ENCODE measurements around the gene TM4SF4. TPM values are rescaled to one million over a fixed set of nuclear protein-coding genes. Genes with fewer than 3 reads are reported as not detected.
A peak's percentile ranks its signal among the peaks of the same experiment; 100 is the strongest.

The TM4SF4 gene
- total RNA-seq, 1 experiment from 2014 or later, result not detected

DNA sequence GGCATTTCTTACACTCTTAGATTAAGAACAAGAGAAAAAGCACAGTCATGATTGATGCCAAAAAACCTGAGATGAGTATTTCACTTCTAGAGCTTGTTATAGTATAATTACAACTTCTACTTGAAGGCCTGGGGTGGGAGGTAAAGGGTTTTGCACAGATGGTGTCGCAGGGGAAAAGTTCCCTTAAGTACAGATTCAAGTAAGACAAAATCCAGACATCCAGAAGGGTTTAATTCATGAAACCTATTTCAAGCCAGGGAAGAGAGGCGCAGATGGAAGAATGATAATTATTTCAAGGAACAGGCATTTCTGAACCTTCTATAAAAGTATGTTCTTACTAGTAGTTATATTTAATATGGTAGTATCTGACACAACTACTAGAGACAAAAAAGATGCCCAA is 70.6 kb downstream of the TM4SF4 start:
- Histone ChIP-seq H3K27me3 (replicated peaks) (no peaks in the 10 kb centered on the region), H3K4me1 (replicated peaks) (peaks cover 59% of the 10 kb centered on the region), H3K4me3 (no peak overlapping the region), H3K27ac (no peak overlapping the region), H3K9me3 (replicated peaks) (no peaks in the 10 kb centered on the region), H3K36me3 (peaks cover 18% of the 10 kb centered on the region)
- DNase-seq (ENCODE audit: low read depth in 1 of 2, low spot score in 2 of 2), result no peak

DNA sequence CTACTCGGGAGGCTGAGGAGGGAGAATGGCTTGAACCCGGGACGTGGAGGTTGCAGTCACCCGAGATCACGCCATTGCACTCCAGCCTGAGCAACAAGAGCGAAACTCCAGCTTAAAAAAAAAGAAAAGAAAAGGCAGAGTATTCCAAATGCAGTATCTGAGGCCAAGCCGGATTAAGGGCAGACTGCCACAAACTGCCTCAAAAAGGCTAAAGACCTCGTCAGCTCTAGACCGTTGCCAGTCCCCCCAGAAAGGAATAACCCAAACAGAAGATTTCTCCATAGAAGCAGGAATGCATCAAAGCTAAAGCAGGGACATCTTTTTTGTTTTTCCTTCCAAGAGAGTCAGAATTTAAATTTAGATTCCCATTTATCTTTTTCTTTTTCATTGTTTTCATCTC is 72.9 kb downstream of the TM4SF4 start:
- no peak for DNase-seq (ENCODE audit: low read depth in 1 of 2, low spot score in 2 of 2)
- peak overlapping the region; percentile 70 for H3K27ac ChIP-seq

DNA sequence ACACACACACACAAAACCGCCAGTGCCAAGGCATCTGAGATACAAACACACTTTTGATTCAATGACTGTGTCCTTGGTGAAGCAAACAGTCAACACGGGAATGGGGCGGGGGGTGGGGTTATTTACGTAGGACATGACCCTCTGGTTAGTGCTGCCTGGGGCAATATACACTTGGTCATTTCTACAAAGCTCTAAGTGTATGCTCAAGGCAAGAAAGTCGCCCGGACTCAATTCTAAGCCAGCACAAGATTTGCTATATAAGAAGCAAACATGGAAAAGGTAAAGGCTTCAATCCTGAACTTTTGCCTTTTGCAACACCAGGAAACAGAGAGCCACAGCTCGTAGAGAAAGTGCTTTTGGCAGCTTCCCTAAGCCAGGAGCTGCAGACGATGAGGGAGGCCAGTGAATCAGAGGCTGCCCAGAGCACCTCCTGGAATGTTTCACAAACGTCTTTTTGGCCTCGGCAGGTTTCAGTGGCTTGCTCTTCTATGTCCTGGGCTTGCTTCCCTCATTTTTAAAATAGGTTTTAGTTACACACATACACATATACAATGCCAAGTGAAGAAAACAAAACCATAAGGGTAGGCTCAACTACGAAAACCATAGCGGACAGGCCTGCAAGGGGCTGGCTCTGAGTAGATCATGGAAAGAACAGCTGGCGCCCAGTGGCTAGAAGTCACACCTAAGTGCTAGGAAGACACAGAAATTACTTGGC is 73.6 kb downstream of the TM4SF4 start:
- no peaks in the 10 kb centered on the region for H3K27me3 ChIP-seq (replicated peaks)
- no peaks in the 10 kb centered on the region for H3K9me3 ChIP-seq (replicated peaks)
- H3K27ac ChIP-seq, result peak overlapping the region; percentile 70
- H3K4me3 ChIP-seq, result no peak overlapping the region
- H3K36me3 ChIP-seq, result peaks cover 16% of the 10 kb centered on the region
- DNase-seq (ENCODE audit: low read depth in 1 of 2, low spot score in 2 of 2), result peak; percentile 56 to 75
- peaks cover 37% of the 10 kb centered on the region for H3K4me1 ChIP-seq (replicated peaks)

More for the DNA sequence above, 72.9 kb downstream of the TM4SF4 start:
- Histone ChIP-seq H3K27me3 (replicated peaks) (no peaks in the 10 kb centered on the region), H3K36me3 (peaks cover 12% of the 10 kb centered on the region), H3K9me3 (replicated peaks) (no peaks in the 10 kb centered on the region), H3K4me1 (replicated peaks) (peaks cover 37% of the 10 kb centered on the region), H3K4me3 (no peak overlapping the region)

DNA sequence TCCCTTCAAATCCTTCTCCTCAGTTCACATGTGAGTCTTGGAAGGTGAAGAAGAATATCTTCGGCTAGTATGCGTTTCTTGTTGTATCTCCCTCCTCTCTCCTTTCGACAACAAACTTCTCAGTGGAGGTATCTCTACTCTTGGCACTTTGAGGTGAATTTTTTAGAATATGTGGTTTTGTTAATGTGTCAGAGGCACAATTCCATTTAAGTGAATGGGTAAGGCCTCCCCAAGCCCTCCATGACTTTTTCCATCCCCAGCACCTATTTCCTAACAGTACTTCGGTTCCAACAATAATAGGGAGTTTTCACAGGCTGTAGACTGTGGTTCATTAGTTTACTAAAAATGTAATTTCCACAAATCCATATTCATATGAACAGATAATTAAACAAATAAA is 74.2 kb downstream of the TM4SF4 start:
- H3K4me3 ChIP-seq, result no peak overlapping the region
- peaks cover 16% of the 10 kb centered on the region for H3K36me3 ChIP-seq
- no peaks in the 10 kb centered on the region for H3K27me3 ChIP-seq (replicated peaks)
- H3K4me1 ChIP-seq (replicated peaks), result peaks cover 40% of the 10 kb centered on the region
- H3K9me3 ChIP-seq (replicated peaks), result no peaks in the 10 kb centered on the region
- H3K27ac ChIP-seq, result peak overlapping the region; percentile 70
- DNase-seq (ENCODE audit: low read depth in 1 of 2, low spot score in 2 of 2), result no peak

DNA sequence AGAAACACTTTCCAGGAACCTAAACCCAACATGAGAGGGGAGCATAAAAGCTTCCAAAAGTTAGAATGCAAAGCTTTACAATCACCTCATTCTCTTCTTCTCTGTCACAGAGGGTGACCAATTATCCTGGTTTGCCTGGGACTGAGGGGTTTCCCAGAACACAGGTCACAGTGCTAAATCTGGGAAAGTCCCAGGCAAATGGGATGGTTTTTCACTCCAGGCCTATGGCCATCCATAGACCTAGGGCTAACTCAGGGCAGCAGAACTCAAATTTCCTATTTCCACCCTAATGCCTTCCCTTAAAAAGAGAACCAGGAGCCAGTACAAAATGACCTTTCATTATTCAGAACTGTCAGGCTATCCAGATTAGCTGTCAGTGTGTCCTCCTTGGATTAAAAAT is 77.0 kb downstream of the TM4SF4 start:
- Histone ChIP-seq H3K9me3 (replicated peaks) (no peaks in the 10 kb centered on the region), H3K4me1 (replicated peaks) (peaks cover 69% of the 10 kb centered on the region)

DNA sequence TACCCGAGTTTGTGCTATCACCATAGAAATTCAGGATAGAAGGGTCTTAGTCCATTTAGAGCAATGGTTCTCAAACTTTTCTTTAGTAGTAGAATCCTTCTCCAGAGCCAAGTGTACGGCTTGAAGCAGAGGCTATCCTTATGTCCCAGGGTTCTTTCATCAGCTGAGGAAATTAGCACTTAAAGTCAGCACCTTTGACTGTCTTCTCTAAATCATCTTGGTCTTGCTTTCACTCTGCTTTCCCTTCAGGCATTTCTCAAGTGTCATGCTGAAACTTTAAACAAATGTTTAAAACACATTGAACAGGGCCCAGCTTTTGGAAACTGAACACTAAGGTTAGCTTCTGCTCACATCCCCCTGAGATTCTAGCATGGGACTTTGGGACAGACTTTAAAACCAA is 78.2 kb downstream of the TM4SF4 start:
- no peak for DNase-seq (ENCODE audit: low read depth in 1 of 2, low spot score in 2 of 2)
- no peak overlapping the region for H3K27ac ChIP-seq
- H3K36me3 ChIP-seq, result peaks cover 14% of the 10 kb centered on the region
- H3K4me1 ChIP-seq (replicated peaks), result peaks cover 66% of the 10 kb centered on the region
- no peaks in the 10 kb centered on the region for H3K9me3 ChIP-seq (replicated peaks)
- no peaks in the 10 kb centered on the region for H3K27me3 ChIP-seq (replicated peaks)
- H3K4me3 ChIP-seq, result no peak overlapping the region

More for the DNA sequence above, 77.0 kb downstream of the TM4SF4 start:
- no peaks in the 10 kb centered on the region for H3K27me3 ChIP-seq (replicated peaks)
- DNase-seq (ENCODE audit: low read depth in 1 of 2, low spot score in 2 of 2), result no peak
- peaks cover 14% of the 10 kb centered on the region for H3K36me3 ChIP-seq
- no peak overlapping the region for H3K27ac ChIP-seq
- H3K4me3 ChIP-seq, result no peak overlapping the region

Other genes starting within 250 kb of the TM4SF4 start
- gene TM4SF18, start 141.1 kb upstream of the TM4SF4 start, total RNA-seq (2014; rRNA removed; shearing (Covaris generic)), result 2.4 and 10.4 TPM in 2 replicates
- 117 and 140 TPM in 2 replicates for gene TM4SF1, start 97.0 kb upstream of the TM4SF4 start, total RNA-seq (2014; rRNA removed; shearing (Covaris generic))
- gene WWTR1, start 183.3 kb downstream of the TM4SF4 start, total RNA-seq (2014; rRNA removed; shearing (Covaris generic)), result 31.5 and 43.0 TPM in 2 replicates